Measurements from ENCODE around the gene TYW1B.

DNA sequence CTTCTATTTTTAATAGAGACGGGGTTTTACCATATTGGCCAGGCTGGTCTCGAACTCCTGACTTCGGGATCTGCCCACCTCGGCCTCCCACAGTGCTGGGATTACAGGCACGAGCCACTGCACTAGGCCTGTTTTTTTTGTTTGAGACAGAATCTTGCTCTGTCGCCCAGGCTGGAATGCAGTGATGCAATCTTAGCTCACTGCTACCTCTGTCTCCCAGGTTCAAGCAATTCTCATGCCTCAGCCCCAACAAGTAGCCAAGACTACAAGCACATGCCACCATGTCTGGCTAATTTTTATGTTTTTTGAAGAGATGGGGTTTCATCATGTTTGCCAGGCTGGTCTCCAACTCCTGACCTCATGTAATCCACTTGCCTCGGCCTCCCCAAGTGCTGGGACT, 73.7 kb downstream of the TYW1B start:
- TF ChIP-seq, protein P1, sequence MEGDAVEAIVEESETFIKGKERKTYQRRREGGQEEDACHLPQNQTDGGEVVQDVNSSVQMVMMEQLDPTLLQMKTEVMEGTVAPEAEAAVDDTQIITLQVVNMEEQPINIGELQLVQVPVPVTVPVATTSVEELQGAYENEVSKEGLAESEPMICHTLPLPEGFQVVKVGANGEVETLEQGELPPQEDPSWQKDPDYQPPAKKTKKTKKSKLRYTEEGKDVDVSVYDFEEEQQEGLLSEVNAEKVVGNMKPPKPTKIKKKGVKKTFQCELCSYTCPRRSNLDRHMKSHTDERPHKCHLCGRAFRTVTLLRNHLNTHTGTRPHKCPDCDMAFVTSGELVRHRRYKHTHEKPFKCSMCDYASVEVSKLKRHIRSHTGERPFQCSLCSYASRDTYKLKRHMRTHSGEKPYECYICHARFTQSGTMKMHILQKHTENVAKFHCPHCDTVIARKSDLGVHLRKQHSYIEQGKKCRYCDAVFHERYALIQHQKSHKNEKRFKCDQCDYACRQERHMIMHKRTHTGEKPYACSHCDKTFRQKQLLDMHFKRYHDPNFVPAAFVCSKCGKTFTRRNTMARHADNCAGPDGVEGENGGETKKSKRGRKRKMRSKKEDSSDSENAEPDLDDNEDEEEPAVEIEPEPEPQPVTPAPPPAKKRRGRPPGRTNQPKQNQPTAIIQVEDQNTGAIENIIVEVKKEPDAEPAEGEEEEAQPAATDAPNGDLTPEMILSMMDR (IDR thresholded peaks at IDR 0.05; ENCODE audit: insufficient read depth, low read length), result no peak
- no peak for TF ChIP-seq POLR2AphosphoS5 (IDR thresholded peaks at IDR 0.05; ENCODE audit: low read depth)

Data from HL-60 (cell line).